Adrenal gland (tissue), 5 donors: Measurements from ENCODE around the gene SPRED2.

Experiments
- CTCF ChIP-seq, 6 experiments: fragments of 450-650 bp in 4 of 6; fragments of 200-600 bp in 2 of 6; sonication (generic) in 1 of 6; IDR thresholded peaks; 1 replicate in 5 of 6; 2 replicates in 1 of 6; pipeline versions ENCODE4 v1.5.1 to v1.8.0; 2016 to 2021; ENCODE audit warnings: antibody characterized with exemption in 6 of 6, mild to moderate bottlenecking in 2 of 6, moderate library complexity in 1 of 6
- POLR2A ChIP-seq, 2 donors: fragments of 450-650 bp; IDR thresholded peaks; one replicate each; pipeline ENCODE4 v1.6.1; 2017; ENCODE audit warnings: antibody characterized with exemption in 2 of 2, mild to moderate bottlenecking in 2 of 2, moderate library complexity in 1 of 2
- donor health status: DM: no; HTN: no; CAD: no.

DNA sequence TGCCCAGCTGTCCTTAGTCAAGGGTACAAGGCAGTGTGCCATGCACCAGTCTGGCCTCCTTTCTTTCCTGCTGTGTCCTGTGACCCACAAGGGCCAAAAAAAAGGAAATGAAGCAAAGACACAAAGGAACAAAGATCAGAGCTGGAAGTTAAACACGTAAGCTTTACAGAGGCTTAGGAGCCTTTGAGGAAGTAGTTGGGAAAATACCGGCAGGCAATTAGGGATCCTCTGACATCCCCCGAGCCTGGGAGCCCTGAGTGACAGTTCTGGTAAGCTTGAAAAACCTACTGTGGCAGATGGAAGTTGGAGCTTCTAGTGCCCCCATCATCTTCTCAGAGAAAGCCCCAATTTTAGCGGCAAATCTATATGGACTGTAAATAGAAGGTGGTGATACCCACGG is 78.5 kb downstream of the SPRED2 start:
- TF ChIP-seq CTCF (IDR thresholded peaks at IDR 0.05): no peak
- no peak for TF ChIP-seq POLR2A (IDR thresholded peaks at IDR 0.05)
